Measurements from ENCODE around the gene CREB5. TPM values are rescaled to one million over a fixed set of nuclear protein-coding genes. Genes with fewer than 3 reads are reported as not detected.

CREB5 gene
- total and polyA plus RNA-seq, 2 experiments from 2014 or later = 2.4 to 4.4 TPM

DNA sequence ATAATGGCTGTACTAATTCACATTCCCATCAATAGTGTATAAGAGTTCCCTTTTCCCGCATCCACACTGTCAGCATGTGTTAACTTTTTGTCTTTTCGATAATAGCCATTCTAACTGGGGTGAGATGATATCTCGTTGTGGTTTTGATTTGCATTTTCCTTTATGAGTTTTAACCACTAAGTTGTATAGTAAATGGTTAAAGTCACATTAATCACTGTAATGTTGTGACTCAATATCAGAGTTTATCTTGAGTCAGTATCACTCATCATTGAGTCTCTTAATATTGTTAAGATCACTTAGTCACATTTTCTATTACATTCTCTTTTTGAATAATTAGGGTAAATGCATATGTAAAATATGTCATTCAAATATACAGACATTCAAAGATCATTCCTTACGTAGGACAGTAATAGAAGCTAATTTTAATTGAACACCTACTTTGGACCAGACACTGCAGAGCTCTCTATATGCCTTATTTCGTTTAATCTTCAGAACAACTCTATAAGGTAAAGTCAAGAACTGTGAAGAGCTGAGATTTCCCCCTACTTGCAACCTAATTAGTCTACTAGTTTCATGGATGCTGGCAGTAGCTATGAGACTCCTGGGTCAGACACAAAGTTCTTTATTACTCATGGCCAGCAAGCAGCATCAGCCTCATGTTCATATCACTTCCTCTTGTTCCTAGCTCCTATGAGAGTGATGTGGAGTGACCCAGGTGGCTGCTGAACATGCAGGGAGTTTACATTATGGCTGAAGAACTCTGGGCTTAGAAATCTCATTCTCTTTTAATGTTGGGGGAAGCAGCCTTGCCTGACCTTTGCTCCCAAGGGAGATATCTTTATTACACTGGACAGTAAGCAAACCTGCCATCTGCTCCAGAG, 30.5 kb downstream of the CREB5 start:
- Histone ChIP-seq H3K4me3 (no peak overlapping the region), H3K27ac (ENCODE audit: low read depth) (no peak overlapping the region), H4K20me1 (replicated peaks; ENCODE audit: insufficient read depth) (no peaks in the 10 kb centered on the region), H2AFZ (no peak overlapping the region), H3K79me2 (replicated peaks; ENCODE audit: insufficient read depth) (no peaks in the 10 kb centered on the region), H3K4me1 (ENCODE audit: insufficient read depth) (peaks cover 5% of the 10 kb centered on the region), H3K4me2 (no peak overlapping the region), H3K27me3 (ENCODE audit: insufficient read depth) (no peaks in the 10 kb centered on the region), H3K9me2 (ENCODE audit: insufficient read depth) (0 out of 2 replicates have a peak, but pooled peaks cover 4% of the 10 kb centered on the region), H3K36me3 (ENCODE audit: insufficient read depth) (no peaks in the 10 kb centered on the region), H3F3A (replicated peaks; ENCODE audit: low read depth) (no peaks in the 10 kb centered on the region)
- Mint-ChIP-seq H3K4me3 (no peak overlapping the region), H3K9me3 (no peaks in the 10 kb centered on the region), H3K36me3 (ENCODE audit: low read depth) (no peaks in the 10 kb centered on the region), H3K4me1 (peaks cover 7% of the 10 kb centered on the region), H3K27ac (no peak overlapping the region), H3K27me3 (ENCODE audit: insufficient read depth, low read depth, poor library complexity) (no peaks in the 10 kb centered on the region)
- ATAC-seq (no peak), DNase-seq (ENCODE audit: low spot score) (no peak)
- TF ChIP-seq, protein P1, sequence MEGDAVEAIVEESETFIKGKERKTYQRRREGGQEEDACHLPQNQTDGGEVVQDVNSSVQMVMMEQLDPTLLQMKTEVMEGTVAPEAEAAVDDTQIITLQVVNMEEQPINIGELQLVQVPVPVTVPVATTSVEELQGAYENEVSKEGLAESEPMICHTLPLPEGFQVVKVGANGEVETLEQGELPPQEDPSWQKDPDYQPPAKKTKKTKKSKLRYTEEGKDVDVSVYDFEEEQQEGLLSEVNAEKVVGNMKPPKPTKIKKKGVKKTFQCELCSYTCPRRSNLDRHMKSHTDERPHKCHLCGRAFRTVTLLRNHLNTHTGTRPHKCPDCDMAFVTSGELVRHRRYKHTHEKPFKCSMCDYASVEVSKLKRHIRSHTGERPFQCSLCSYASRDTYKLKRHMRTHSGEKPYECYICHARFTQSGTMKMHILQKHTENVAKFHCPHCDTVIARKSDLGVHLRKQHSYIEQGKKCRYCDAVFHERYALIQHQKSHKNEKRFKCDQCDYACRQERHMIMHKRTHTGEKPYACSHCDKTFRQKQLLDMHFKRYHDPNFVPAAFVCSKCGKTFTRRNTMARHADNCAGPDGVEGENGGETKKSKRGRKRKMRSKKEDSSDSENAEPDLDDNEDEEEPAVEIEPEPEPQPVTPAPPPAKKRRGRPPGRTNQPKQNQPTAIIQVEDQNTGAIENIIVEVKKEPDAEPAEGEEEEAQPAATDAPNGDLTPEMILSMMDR (conservative IDR thresholded peaks at IDR 0.05; ENCODE audit: low read depth in 2 of 2) = no peak
- TF ChIP-seq, protein P2, sequence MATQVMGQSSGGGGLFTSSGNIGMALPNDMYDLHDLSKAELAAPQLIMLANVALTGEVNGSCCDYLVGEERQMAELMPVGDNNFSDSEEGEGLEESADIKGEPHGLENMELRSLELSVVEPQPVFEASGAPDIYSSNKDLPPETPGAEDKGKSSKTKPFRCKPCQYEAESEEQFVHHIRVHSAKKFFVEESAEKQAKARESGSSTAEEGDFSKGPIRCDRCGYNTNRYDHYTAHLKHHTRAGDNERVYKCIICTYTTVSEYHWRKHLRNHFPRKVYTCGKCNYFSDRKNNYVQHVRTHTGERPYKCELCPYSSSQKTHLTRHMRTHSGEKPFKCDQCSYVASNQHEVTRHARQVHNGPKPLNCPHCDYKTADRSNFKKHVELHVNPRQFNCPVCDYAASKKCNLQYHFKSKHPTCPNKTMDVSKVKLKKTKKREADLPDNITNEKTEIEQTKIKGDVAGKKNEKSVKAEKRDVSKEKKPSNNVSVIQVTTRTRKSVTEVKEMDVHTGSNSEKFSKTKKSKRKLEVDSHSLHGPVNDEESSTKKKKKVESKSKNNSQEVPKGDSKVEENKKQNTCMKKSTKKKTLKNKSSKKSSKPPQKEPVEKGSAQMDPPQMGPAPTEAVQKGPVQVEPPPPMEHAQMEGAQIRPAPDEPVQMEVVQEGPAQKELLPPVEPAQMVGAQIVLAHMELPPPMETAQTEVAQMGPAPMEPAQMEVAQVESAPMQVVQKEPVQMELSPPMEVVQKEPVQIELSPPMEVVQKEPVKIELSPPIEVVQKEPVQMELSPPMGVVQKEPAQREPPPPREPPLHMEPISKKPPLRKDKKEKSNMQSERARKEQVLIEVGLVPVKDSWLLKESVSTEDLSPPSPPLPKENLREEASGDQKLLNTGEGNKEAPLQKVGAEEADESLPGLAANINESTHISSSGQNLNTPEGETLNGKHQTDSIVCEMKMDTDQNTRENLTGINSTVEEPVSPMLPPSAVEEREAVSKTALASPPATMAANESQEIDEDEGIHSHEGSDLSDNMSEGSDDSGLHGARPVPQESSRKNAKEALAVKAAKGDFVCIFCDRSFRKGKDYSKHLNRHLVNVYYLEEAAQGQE (IDR thresholded peaks at IDR 0.05; ENCODE audit: unreplicated experiment) = no peak
- TF ChIP-seq EZH2phosphoT487 (IDR thresholded peaks at IDR 0.05; ENCODE audit: unreplicated experiment) (no peak), POLR2AphosphoS5 (IDR thresholded peaks at IDR 0.05; ENCODE audit: low read depth) (no peak), NANOG (IDR thresholded peaks at IDR 0.05; ENCODE audit: borderline replicate concordance) (no peak), ZNF114 (CRISPR knock-in tag; IDR thresholded peaks at IDR 0.05) (no peak), EZH2 (IDR thresholded peaks at IDR 0.05; ENCODE audit: low read depth, unreplicated experiment) (no peak), JUNB (IDR thresholded peaks at IDR 0.05; ENCODE audit: unreplicated experiment) (no peak), CREB1 (CRISPR knock-in tag; IDR thresholded peaks at IDR 0.05; ENCODE audit: low read depth) (no peak), STAT1 (IDR thresholded peaks at IDR 0.05; ENCODE audit: unreplicated experiment) (no peak)
